Colonic mucosa (tissue), 4 donors: ENCODE results near the gene ACOX3. TPM values are rescaled to one million over a fixed set of nuclear protein-coding genes. Genes with fewer than 3 reads are reported as not detected.

ENCODE experiments used
- DNase-seq: peaks from one replicate; pipeline ENCODE4 v3.0.0-alpha.2; 2020
- H3K27ac ChIP-seq: fragments of 200-600 bp; one replicate; pipeline ENCODE4 v1.8.0; 2021
- H3K27me3 ChIP-seq: fragments of 200-600 bp; one replicate; pipeline ENCODE4 v1.8.0; 2021
- H3K36me3 ChIP-seq: fragments of 200-600 bp; one replicate; pipeline ENCODE4 v1.8.0; 2021
- H3K4me1 ChIP-seq: fragments of 200-600 bp; one replicate; pipeline ENCODE4 v1.8.0; 2021; ENCODE audit warnings: mild to moderate bottlenecking
- H3K4me3 ChIP-seq: fragments of 200-600 bp; one replicate; pipeline ENCODE4 v1.8.0; 2021
- H3K9ac ChIP-seq, 2 donors: one replicate each; pipeline ENCODE4 v1.7.0; 2013; ENCODE audit warnings: control low read depth in 2 of 2, low read depth in 2 of 2, low read length in 2 of 2
- H3K9me3 ChIP-seq: fragments of 200-600 bp; one replicate; pipeline ENCODE4 v1.8.0; 2021
- intact Hi-C: fragments of 100-400 bp; cut with DNase I; formaldehyde crosslinking; loops from one replicate; pipeline ENCODE4 v1.14.1; 2022
- total RNA-seq, 2 donors: library from RNA; stranded (reverse); fragmentation: NEBNext Ultra II Directional in 1 of 2; extraction: Animal tissue kit (Norgen Biotek cat#: 25700) in 1 of 2; gene quantifications; one replicate each; pipeline ENCODE4 v1.2.1, GENCODE V29; 2021
- TF ChIP-seq, protein P1 (sequence below): fragments of 200-600 bp; IDR thresholded peaks from one replicate; pipeline ENCODE4 v1.8.0; 2022; ENCODE audit warnings: antibody characterized with exemption, mild to moderate bottlenecking
- donor health status: healthy.
- donor health status: DM: no; HTN: no; CAD: no.
- donor health status: DM: no; HTN: no; CAD: no.

The ACOX3 gene
- total RNA-seq, 2 donors from 2014 or later, result 19.9 to 26.1 TPM

DNA sequence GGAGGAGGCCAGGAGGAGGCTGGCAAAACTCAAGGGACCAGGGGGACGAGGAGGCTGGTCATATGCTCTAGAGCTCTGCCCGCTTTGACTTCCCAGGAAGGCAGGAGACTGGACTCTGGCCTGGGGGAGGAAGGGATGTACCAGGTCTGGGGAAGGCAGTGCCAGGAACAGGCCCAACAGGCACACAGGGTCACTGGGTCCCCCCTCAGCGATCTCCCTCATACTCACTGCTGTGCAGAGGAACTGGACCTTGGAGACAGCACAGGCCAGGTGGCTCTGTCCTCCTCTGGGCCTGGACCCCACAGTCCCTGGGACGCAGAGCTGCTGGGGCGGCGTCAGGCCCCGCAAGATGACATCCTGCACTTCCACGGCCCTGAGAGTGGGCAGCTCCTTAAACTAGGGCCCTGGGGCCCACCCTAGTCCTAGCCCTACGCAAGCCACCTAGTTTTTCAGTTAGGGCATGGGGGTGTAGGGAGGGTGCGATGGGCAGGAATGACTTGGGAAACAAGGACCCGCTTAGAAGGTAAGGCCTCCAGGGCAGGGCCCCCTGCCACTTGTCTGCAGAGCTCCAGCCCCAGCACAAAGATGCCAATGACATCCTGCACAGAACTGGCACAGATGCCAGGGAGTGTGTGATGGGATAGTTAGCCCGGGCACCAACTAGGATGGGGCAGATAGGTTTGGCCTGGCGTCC lies 111.5 kb downstream of the ACOX3 start:
- TF ChIP-seq, protein P1, sequence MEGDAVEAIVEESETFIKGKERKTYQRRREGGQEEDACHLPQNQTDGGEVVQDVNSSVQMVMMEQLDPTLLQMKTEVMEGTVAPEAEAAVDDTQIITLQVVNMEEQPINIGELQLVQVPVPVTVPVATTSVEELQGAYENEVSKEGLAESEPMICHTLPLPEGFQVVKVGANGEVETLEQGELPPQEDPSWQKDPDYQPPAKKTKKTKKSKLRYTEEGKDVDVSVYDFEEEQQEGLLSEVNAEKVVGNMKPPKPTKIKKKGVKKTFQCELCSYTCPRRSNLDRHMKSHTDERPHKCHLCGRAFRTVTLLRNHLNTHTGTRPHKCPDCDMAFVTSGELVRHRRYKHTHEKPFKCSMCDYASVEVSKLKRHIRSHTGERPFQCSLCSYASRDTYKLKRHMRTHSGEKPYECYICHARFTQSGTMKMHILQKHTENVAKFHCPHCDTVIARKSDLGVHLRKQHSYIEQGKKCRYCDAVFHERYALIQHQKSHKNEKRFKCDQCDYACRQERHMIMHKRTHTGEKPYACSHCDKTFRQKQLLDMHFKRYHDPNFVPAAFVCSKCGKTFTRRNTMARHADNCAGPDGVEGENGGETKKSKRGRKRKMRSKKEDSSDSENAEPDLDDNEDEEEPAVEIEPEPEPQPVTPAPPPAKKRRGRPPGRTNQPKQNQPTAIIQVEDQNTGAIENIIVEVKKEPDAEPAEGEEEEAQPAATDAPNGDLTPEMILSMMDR, result no peak
- intact Hi-C loops, result no loop called here
- Histone ChIP-seq H3K4me1 (no peaks in the 10 kb centered on the region), H3K4me3 (no peak overlapping the region), H3K36me3 (no peaks in the 10 kb centered on the region), H3K27ac (no peak overlapping the region), H3K27me3 (no peaks in the 10 kb centered on the region), H3K9ac (no peak overlapping the region), H3K9me3 (no peaks in the 10 kb centered on the region)
- no peak for DNase-seq

DNA sequence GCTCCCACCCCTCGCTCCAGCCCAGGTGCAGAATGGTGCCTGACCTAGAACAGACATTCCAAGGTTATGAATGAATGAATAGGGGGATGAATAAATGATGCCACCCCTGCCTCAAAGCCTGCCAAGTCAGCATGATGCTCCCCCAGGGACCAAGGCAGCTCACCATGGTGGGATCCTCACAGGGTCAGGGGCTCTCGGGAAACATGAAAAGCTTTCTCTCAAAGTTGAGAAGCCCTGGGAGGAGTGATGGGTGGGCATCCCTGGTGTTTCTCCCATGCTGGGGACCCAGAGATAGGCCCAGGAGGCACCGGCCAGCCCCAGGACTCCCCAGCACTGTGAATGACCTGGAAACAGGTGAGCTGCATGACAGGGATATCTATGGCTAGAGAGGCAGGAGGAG lies 112.1 kb downstream of the ACOX3 start:
- Histone ChIP-seq H3K4me1 (no peaks in the 10 kb centered on the region), H3K9me3 (no peaks in the 10 kb centered on the region), H3K4me3 (no peak overlapping the region), H3K27ac (no peak overlapping the region), H3K27me3 (no peaks in the 10 kb centered on the region), H3K9ac (no peak overlapping the region), H3K36me3 (no peaks in the 10 kb centered on the region)
- intact Hi-C loops, result no loop called here
- DNase-seq, result no peak
- TF ChIP-seq, protein P1, result no peak

DNA sequence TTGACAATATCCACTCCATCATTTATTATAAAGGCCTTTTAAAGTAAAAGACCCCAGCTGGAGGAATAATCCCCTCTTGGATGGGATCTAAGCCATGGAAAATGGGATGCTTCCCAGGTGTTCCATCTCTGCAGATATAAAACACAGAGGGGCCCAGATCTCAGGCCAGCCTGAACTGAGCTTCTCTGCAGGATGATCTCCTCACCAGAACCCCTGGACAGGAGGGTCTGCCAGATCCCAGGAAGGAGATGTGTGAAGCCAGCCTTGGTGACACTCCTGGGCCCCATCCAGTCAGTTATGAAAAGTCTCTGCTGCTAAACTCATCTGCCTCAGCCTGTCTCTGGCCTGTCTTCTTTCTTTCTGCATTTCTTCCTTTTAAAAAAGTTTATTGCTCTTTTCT lies 114.3 kb downstream of the ACOX3 start:
- intact Hi-C loops, result no loop called here
- no peak overlapping the region for H3K9ac ChIP-seq
- H3K9me3 ChIP-seq, result no peaks in the 10 kb centered on the region
- H3K4me3 ChIP-seq, result no peak overlapping the region
- H3K36me3 ChIP-seq, result no peaks in the 10 kb centered on the region
- H3K4me1 ChIP-seq, result no peaks in the 10 kb centered on the region
- H3K27me3 ChIP-seq, result no peaks in the 10 kb centered on the region
- TF ChIP-seq, protein P1, result no peak
- DNase-seq, result no peak
- no peak overlapping the region for H3K27ac ChIP-seq

DNA sequence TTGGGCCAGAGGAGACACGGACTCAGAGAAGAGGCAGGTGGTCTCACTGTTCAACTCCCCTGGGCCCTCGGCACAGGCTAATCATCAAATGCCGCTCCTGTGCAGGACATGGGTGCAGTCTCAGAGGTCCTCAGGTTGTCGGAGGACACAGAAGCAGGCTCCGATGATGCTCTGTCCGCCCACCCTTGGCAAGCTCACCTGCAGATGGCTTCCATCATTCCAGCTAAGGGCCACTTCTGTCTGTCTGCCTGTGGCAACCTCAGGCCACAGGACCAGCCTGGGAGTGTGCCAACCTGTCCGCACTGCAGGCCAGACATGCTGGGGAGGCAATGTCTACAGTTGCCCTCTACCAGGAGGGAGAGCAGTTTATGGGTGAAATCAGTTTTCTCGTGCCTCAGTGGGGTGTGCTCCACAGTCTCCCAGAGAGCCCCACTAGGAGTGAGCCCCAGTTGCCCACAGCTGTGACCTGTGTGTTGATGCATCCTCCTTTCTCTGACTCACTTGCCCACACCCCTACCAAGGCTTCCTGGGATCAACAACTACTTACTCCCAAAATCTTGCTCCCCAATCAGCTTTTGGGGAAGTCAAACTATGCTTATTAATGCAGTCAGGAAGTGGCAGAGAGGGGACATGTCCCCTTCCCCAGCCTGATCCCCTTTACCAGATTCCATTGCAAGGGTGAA lies 115.1 kb downstream of the ACOX3 start:
- H3K9ac ChIP-seq, result no peak overlapping the region
- TF ChIP-seq, protein P1, result no peak
- H3K36me3 ChIP-seq, result no peaks in the 10 kb centered on the region
- intact Hi-C loops, result no loop called here
- no peaks in the 10 kb centered on the region for H3K4me1 ChIP-seq
- no peaks in the 10 kb centered on the region for H3K27me3 ChIP-seq
- DNase-seq, result no peak
- no peak overlapping the region for H3K4me3 ChIP-seq
- H3K9me3 ChIP-seq, result no peaks in the 10 kb centered on the region
- H3K27ac ChIP-seq, result no peak overlapping the region

DNA sequence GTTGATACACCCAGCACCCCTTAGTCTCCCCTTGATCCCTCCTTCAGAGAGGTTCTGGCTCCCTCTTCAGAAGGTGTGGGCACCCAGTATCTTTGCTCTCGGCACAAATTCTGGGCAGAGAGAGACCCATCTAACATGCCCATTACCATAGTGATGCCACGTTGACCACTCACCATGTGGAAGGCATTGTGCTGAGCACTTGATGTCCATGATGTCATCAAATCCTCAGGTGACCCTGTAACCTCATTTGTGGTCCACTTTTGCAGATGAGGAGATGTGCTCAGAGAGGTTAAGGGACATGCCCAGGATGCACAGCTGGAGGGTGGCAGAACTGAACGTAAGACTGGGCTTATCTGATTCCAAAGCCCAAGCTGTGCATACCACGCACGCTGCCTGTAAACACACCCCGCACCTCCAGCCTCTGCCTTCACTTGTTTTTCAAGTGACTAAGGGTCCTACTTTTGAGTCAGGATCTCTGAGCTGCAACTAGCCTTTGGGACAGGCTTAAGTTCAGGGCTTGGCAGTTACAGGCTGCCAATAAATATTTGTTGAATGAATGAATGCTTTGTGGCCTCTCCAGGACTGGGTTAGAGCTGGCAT lies 115.8 kb downstream of the ACOX3 start:
- TF ChIP-seq, protein P1, result no peak
- no peak overlapping the region for H3K9ac ChIP-seq
- H3K4me3 ChIP-seq, result no peak overlapping the region
- no peaks in the 10 kb centered on the region for H3K36me3 ChIP-seq
- H3K27me3 ChIP-seq, result no peaks in the 10 kb centered on the region
- no peak for DNase-seq
- no peaks in the 10 kb centered on the region for H3K4me1 ChIP-seq
- intact Hi-C loops, result no loop called here
- H3K27ac ChIP-seq, result no peak overlapping the region
- no peaks in the 10 kb centered on the region for H3K9me3 ChIP-seq
